GM19351 (cell line): ENCODE results near the gene CEMIP2.
"Not testable (repeated sequence)": the region's sequence is repeated elsewhere in the genome, so short reads cannot be mapped to it uniquely, and the experiment has no call there.

Experiments used
- ATAC-seq: cut with Tn5 transposase; IDR thresholded peaks from one replicate; pipeline ENCODE4 v1.9.1; 2021; ENCODE audit warnings: mild to moderate bottlenecking, moderate library complexity; ENCODE audit not compliant: unreplicated experiment

The CEMIP2 gene

DNA sequence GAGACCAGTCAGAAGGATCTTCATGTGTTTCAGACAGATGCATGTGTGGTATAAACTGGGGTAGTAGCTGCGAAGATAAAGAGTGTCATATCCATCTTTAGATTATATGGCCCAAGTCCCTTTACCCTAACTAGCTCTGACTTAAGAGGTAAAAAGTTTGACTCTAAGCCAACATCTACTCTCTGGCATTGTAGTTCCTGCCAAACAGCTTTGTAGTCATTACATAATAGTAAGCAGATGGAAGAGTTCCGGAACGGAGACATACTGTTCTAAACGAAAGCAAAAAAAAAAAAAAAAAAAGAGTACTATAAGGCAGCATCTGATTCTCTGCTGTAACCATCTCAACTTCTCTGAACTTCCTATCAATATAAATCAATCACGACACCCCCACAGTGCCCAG, 48.8 kb downstream of the CEMIP2 start:
- no peak for ATAC-seq

DNA sequence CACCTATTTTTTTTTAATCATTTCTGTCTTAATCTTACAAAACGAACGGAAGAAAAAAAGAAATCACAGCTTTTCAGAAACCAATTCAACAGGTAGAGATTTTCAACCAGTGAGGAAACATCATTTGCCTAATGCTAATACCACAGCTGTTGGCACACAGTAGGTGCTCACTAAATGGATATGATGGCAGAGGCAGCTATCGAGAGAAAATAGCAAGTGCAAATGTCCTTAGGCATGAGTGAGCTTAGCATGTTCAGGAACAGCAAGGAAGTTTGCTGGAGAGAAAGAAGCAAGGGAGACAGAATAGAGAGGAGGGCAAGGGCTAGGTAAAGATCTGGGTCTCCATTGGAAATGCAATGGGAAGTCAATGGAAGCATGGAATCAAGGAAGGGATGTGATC, 49.2 kb downstream of the CEMIP2 start:
- no peak for ATAC-seq

GRCh38 chr9:71716138-71716909, 52.0 kb downstream of the CEMIP2 start:
- no peak for ATAC-seq

DNA sequence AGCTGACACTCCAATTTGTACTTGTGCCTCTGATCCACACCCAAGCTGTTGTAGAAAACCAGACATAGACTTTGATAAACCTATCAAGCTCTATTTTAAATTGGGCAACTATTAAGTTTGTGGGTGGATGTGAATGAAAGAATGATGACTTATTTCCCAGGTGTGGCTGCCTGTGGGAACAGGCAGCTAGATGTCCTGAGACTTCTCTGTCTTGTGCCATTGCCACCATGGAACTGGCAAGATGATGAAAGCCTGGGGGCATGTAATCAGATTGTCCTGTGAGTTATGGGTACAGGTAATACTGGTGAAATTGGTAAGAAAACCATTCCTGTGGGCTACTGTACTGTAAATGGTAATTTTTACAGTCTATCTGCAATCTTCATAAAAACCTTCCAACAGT, 57.5 kb downstream of the CEMIP2 start:
- ATAC-seq, result no peak

DNA sequence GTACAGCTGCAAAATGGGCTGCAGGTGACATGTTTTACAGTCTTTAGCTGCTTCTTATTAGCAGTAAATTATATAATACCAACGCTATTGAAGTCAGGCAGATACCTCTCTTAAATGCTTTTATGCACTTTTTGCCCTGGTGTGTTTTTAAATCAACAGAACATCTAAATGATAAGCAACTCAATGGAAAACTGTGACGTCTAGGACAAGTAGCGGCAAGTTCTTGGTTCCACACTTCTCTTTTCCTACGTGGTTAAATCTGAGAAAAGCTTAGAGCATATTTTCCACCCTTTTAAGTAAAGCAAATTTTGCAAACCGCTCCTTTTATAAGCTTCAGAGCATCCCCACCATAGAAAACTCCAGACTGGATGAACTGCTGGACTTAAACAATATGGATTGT, 58.1 kb downstream of the CEMIP2 start:
- ATAC-seq, result no peak

GRCh38 chr9:71709384-71709783, 58.9 kb downstream of the CEMIP2 start:
- no peak for ATAC-seq

GRCh38 chr9:71706176-71706575, 62.1 kb downstream of the CEMIP2 start:
- no peak for ATAC-seq

DNA sequence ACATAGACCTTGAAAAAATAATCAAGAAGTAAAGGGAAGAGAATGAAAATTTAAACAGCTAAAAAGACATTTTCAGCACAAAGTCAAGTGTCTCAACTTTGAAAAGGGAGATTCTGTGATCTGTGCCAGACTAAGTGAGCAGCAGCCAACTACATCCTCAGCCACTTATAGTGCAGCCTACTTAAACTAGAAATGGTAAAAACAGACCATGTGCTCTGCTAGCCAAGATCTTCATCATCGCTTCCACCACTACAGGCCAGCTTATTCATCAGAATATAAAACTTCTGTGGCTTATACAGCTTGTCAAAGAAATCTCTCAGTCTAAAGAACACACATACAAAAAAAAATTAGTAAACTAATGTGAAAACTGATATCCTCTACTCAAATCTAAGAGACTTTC, 63.5 kb downstream of the CEMIP2 start:
- ATAC-seq, result no peak

DNA sequence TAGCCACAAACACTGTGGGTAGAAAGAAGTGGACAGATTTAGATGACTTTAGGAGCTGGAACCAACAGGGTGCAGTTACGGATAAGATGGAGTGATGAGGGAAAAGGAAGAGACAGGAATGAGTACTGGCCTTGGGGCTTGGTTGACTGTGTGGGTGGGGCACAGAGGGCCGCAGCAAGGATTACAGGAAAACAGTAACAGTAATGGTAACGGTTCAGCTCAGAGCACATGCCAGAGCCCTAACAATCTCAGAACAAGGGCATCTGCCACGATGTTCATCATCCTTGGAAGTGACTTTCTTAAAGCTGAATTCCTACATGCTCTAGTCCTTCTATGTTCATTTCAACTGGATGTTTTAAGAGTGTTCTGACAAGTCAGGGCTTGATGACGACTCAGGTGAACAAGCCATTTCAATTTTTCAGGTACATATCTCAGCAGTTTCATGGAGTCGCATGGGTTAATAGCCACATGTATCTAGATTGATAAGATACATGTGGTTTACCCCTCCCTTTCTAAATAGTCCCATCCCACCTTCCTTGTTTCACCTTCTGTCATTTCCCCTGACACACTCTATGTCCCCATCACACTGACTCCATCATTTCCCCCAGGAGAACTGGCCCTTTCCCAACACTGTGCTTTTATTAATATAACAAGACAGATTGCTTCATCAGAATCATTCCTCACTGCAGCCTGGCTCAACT, 65.0 kb downstream of the CEMIP2 start:
- no peak for ATAC-seq

- no peak for ATAC-seq
Measured at GRCh38 chr9:71697882-71698281, 70.4 kb downstream of the CEMIP2 start.

- no peak for ATAC-seq
Measured at GRCh38 chr9:71694332-71694731, 74.0 kb downstream of the CEMIP2 start.

GRCh38 chr9:71693607-71694006, 74.7 kb downstream of the CEMIP2 start:
- ATAC-seq, result no peak

DNA sequence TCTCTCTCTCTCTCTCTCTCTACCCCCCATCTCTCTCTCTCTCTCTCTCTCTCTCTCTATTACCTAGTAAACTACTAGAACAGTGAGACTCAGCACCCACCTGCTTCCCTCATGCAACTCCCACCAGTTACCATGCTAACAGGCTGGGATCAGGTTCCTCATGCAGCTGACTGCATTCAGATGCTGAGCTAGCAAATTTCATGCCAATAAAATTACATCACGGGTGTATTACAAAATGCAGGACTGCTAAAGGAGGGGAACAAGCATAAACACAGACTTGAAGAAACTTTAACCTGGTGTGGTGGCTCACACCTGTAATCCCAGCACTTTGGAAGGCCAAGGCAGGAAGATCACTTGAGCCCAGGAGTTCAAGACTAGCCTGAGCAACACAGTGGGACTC, 76.0 kb downstream of the CEMIP2 start:
- no peak for ATAC-seq

GRCh38 chr9:71691576-71691975, 76.7 kb downstream of the CEMIP2 start:
- not testable (repeated sequence) for ATAC-seq

DNA sequence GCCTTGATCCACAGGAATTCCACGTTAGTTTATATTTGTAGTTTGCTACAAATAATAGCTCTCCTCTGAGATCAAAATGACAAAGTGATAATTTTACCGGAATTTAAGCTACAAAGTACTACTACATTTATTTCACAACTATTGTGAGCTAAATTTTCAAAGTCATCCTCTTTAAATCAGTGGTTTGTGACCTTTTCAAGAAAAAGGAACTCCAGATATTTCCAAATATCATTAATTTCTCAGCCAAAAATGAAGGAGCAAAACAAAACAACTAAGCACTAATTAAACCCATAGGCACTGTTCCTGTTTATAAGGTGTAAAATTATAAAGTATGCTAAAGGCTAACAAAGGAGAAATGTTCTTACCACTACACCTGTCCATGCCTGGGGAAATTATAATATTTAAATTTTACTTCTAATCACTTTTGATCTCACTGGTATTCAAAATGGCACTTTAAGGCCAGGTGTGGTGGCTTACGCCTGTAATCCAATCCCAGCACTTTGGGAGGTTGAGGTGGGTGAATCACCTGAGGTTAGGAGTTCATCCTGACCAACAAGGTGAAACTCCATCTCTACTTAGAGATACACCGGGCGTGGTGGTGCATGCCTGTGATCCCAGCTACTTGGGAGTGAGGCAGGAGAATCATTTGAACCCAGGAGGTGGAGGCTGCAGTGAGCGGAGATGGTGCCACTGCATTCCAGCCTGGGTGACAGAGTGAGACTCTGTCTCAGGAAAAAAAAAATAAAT, 77.5 kb downstream of the CEMIP2 start:
- no peak for ATAC-seq

DNA sequence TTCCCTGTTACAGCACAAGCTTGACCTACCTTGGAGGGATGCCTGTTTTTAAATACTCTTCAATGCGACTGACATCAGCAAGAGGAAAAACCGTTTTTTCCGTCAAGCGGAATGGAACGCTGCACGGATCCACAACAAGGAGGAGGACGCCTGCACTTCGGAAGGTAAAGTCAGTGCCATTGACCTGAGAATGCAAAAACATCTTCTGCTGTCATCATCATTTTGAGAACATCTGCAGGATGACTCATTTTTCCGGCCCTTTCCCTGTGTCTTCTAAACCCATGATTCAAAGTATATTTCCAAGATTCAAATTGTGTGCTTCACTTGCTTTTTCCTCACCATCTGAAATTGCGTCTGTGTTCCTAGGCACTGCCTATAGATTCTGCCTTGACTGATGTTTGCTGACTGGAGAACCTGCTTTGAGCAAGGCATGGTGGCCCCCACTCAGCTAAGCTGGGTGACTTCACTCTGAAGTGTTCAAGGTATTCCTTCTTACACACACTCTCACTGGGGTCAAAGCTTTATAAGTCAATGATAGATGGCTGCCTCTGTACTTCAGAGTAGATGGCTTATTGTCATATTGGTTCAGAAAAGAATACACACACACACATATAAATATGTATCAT, 78.1 kb downstream of the CEMIP2 start:
- ATAC-seq, result no peak

- no peak for ATAC-seq
Measured at GRCh38 chr9:71687676-71688075, 80.6 kb downstream of the CEMIP2 start.

- ATAC-seq, result no peak
Measured at GRCh38 chr9:71685988-71686387, 82.3 kb downstream of the CEMIP2 start.

GRCh38 chr9:71685394-71685793, 82.9 kb downstream of the CEMIP2 start:
- ATAC-seq, result peak; percentile 48

- no peak for ATAC-seq
Measured at GRCh38 chr9:71684566-71684965, 83.7 kb downstream of the CEMIP2 start.

GRCh38 chr9:71683598-71684235, 84.6 kb downstream of the CEMIP2 start:
- ATAC-seq, result no peak
